SH-SY5Y (cell line): ENCODE results near the gene CORO6.

Source experiments
- GATA2 ChIP-seq: IDR thresholded peaks from 2 replicates; pipeline ENCODE4 v1.6.1; 2011; ENCODE audit warnings: mild to moderate bottlenecking, low read depth, low read length
- GATA3 ChIP-seq: IDR thresholded peaks from 2 replicates; pipeline ENCODE4 v1.6.1; 2011; ENCODE audit warnings: low read depth, mild to moderate bottlenecking, low read length, moderate library complexity

CORO6 gene

DNA sequence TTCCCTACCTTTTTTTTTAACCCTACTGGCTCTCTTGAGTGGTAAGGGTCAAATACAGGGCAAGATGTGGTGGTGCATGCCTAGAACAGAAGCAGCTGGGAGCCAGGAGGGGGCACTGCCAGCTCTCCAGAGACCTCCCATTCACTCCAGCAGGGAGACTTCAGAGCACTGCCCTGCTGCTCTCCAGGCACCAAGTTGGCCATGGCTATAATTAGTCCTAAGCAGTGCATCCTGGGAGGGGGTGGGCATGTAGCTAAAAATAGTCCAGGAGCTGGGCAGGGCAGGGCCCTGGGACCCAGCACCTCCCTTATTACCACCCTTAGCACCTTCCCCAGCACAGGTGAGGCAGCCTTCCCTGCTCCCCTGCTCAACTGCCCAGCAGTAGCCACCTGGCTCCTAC, 3.5 kb downstream of the CORO6 start:
- TF ChIP-seq GATA3 (no peak), GATA2 (no peak)

GRCh38 chr17:29618272-29619065, 4.2 kb downstream of the CORO6 start:
- TF ChIP-seq GATA3 (no peak), GATA2 (no peak)

DNA sequence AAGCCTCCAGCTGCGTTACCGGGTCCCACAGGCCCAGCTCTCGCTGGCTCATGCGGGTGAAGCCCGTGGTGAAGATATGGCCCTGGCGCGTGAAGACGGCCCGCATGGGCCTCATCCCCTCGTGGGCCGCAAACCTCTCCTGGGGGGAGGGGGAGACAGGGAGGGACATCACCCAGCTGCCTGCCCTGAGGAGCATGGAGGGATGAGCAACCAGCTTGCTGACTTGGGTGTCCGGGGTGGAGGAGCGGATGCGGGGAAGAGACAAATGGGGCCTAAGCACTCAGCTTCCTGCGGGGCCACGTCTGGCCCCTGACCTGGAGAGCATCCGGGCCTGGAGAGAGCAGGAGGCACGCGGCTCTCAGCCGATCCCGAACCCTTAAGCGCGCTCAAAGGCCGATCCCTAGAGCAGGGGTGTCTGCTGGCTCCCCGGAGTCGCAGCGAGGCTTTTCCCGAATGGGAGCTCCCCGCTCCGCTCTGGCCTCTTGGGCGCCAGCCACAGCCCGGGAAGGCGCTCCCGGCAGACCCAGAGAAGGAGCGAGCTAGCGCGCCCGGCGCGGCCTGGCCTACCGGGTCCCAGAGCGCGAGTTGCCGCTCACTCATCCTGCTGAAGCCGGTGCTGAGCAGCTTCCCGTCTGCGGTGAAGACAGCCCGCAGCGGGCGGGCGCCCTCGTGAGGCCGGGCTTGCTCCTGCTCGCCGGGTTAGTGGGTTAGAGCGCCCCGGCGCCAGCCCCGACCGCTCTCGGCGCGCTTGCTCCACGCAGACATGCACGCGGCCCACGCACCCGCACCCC, 5.0 kb downstream of the CORO6 start:
- no peak for TF ChIP-seq GATA3
- no peak for TF ChIP-seq GATA2

GRCh38 chr17:29617125-29617480, 5.6 kb downstream of the CORO6 start:
- no peak for TF ChIP-seq GATA2
- TF ChIP-seq GATA3: no peak

DNA sequence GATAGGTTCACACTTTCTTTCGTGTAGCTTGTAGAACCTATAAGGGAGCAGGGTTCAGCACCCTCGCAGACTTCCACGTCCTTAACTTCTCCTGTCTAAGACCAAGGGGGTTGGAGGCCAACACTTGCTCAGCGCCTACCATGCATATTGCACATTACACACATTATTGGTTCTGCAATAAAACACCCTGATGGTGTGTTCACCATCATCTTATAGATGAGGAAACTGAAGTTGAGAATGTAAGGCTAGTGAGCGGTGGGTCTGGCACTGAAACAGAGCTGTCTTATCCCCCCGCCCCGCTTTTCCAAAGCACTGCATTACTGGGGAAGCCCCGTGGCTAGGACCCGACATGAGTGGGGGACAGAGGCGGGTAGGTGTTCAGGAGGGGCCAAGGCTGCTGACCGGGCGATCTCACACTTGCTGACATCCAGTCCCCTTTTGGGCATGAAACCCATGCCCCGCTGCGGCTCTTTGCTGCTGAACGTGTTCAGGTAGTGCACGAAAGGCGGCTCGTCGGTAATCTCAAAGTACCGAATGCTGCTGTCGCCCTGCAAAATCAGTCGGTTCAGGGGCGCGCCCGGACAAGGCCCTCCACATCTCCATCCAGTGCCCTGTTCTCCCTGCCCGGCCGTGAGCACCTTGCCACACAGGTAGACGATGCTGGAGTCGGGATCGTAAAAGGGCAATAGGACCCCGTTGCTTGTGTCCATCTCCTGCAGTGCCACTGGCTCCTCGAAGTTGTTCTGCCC, 6.2 kb downstream of the CORO6 start:
- TF ChIP-seq GATA2: no peak
- no peak for TF ChIP-seq GATA3

DNA sequence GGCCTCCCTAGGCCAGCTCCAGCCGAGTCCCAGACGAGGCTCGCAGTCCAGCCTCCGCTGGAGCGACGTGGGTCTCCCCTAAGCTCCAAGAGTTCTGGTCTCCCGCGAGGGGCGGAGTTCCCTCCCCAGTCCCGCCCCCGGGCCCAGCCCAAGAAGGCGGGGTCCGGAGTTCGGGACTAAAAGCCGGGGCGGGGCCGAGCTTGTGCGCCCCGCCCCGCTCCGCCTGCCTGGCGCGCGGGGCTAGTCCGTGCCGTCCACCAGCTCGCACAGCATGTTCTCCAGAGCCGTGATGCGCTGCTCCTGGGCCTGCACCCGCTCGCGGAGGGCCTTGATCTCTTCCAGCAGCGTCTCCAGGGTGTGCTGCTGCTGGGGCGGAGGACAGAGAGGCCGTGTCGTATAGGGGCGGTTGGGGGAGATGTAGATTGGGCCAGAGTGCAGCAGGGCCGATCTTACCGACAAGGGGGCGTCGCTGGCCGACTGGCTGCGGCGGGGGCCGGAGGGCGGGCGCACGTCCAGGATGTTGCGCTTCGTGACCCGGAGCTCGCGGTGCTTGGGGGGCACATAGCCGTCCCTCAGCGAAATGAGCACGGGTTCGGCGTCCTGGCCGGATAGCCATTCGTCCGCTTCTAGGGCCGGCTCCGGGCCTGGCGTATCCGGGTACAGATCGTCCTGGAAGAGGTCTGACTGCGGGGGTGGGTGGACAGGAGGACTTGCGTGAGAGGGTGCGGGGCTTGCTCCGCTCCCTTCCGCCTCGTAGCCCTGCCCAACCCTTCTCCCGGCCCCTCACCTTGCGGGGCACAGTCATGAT, 7.0 kb downstream of the CORO6 start:
- TF ChIP-seq GATA3: no peak
- TF ChIP-seq GATA2: no peak

- TF ChIP-seq GATA2: no peak
- no peak for TF ChIP-seq GATA3
These were observed 7.7 kb downstream of the CORO6 start for GRCh38 chr17:29615048-29615385.

DNA sequence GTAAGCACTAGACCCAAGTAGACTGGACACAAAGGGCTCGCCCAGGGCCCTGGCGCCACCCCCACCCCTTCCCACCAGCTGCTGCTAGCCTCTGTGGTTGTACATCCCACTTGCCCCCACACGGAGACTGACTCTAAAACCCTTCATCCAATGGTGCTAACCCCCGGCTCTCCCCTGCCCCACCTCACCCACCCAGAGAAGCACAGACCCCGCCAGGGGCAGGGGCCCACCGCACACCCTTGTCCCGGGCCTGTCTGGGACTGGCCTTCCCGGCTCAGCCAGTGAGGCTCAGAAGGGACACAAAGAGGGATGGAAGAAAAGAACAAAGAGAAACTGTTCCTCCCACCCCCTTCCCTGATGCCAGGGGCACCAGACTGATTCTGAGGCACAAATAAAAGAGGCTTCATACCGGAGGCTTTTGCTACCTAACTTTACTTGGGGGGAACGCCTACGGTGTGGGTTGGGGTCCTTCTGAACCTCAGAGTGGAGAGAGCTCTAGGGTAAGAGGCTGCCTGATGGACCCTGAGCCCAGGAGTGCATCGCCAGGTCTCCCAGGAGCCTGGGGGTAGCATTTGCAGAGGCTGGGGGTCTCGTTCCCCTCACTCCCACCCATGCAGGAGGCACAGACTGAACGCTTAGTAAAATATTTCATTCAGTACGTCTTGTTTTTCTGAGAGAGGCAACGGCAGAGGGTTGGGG, 8.2 kb downstream of the CORO6 start:
- TF ChIP-seq GATA2 (no peak), GATA3 (no peak)

DNA sequence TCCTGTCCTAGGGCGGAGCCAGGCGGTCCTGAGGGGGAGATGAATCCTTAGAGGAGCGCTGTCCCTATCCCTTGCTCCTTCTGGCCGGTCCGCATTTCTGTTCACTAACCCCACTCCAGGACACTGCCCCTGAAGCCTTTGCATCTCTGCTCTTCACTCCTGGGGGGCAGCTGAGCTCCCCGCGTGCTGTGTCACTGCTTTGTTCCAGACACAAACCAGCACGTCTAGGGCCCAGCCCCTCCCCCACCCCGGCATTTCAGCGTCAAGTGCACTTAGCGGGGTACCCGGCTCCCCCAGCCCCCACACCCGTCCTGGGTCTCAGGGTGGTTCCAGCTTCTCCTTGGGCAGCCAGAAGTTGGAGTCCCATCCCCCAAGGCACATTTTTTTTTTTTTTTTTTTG, 8.9 kb downstream of the CORO6 start:
- no peak for TF ChIP-seq GATA2
- TF ChIP-seq GATA3: no peak

DNA sequence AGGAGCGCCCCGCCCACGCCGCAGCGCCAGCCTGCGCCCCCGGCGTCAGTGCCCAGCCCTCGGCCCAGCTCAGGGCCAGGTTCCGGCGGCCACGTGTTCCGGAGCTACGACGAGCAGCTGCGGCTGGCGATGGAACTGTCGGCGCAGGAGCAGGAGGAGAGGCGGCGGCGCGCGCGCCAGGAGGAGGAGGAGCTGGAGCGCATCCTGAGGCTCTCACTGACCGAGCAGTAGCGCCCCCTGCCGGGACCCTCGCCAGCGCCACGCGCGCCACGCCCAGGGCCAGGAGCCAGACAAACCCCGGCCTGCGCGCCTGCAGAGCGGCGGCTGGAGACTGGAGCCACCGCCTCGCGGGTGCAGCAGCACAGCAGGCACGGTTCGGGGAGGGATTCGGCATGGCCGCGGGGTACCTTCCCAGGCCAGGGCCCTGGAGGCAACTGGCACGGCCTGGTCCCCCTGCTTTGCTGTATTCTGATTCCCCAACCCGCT, 9.3 kb downstream of the CORO6 start:
- TF ChIP-seq GATA2: no peak
- TF ChIP-seq GATA3: no peak

DNA sequence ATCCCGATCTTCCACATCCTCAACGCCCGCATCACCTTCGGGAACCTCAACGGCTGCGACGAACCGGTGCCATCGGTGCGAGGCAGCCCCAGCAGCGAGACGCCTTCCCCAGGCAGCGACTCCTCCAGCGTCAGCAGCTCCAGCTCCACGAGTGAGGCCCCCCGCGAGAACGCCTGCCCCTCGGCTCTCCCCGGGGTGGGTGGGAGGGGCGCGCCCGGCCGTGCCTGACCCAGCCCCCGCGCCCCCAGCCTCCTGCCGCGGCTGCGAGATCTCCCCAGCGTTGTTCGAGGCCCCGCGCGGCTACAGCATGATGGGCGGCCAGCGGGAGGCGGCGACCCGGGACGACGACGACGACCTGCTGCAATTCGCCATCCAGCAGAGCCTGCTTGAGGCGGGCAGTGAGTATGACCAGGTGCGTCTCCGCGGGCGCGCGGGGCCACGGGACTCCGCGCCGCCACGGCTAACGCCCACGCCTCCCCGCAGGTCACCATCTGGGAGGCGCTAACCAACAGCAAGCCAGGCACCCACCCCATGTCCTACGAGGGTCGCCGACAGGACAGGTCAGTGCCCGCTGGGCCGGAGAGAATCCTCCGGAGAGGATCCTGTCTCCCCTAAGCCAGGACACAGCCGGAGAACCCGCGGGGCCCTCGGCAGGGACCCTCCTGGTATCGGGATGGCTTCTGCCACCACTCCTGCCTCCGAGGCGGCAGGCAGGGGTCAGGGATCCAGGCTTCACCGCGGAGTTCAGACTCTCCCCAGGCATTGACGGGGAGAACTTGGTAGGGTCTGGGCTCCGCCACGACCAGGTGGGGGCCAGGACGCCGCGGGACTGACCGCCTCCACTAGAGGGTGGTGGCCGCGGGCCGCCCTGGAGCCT, 10.1 kb downstream of the CORO6 start:
- TF ChIP-seq GATA2 (no peak), GATA3 (no peak)

DNA sequence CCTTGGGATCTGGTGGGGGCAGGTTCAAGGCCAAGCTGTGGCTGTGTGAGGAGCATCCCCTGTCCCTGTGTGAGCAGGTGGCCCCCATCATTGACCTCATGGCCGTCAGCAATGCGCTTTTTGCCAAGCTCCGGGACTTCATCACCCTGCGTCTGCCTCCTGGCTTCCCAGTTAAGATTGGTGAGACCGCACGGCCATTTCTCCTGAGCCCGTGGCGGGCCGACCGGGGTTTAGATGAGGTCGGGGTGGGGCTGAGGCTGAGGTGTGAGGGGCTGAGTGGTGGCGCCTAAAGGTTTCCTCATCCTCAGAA, 10.7 kb downstream of the CORO6 start:
- TF ChIP-seq GATA2: no peak
- no peak for TF ChIP-seq GATA3

DNA sequence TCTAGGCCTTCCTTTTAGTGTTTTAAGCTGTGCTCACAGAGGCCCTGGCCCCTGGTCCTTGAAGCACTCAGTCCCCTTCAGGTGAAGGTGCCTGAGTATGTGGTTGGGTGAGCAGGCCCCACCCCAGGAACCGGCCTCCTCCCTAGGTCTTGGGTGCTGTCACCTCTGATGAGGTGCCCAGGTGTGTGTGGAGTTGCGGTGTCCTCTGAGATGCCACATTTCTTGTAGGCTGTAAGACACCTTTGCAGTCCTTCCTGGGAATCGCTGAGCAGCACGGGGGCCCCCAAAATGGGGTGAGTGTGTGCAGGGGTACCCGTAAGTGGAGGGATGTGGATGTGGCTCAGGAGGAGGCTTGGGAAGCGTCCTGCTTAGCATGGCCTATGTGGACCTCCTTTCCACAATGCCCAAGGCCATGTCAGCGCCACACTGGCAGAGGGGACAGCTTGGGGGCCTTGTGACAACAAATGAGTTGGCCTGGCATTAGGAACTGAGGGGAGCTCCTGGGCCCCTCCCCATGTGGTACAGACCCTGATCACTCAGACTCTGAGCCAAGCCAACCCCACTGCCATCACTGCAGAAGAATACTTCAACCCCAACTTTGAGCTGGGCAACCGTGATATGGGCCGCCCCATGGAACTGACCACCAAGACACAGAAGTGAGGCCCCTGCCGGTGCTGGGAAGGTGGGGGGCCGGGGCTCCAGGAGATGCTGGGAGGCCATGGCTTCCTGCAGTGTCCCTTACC, 11.2 kb downstream of the CORO6 start:
- TF ChIP-seq GATA3: no peak
- no peak for TF ChIP-seq GATA2
